Measurements from ENCODE around the gene SNORC. TPM values are rescaled to one million over a fixed set of nuclear protein-coding genes. Genes with fewer than 3 reads are reported as not detected.

SNORC gene
- total and polyA plus RNA-seq, 12 donors, result 0.35 to 12.5 (median 2.1) TPM; not detected in 1

GRCh38 chr2:232852676-232853075 is 17.4 kb upstream of the SNORC start:
- WGBS, 4 donors, result 36 to 51% (median 42%) methylated on average over 2 of the region's 2 CpGs
- H3K27me3 ChIP-seq, result no peaks in the 10 kb centered on the region
- no peak for DNase-seq
- H3K9me3 ChIP-seq (replicated peaks in 1 of 3), result no peaks in the 10 kb centered on the region
- no peaks in the 10 kb centered on the region for H3K4me1 ChIP-seq (replicated peaks in 1 of 2)
- H3K36me3 ChIP-seq (replicated peaks in 1 of 2), result peaks cover 0 to 65% of the 10 kb centered on the region in 2 donors
- no peak for TF ChIP-seq POLR2A (IDR thresholded peaks at IDR 0.05)
- no peak for TF ChIP-seq CTCF (IDR thresholded peaks at IDR 0.05)
- intact Hi-C loops (cut with DNase I), result loop anchor here (5.0 to 10.0 kb wide), 4 partner anchors 172 to 402 kb away; partner anchors contain the start of gene ATG16L1 (in 2 of the 2)
- no peak overlapping the region for H3K27ac ChIP-seq
- no peak overlapping the region for H3K4me3 ChIP-seq

- no peaks in the 10 kb centered on the region for H3K9me3 ChIP-seq (replicated peaks in 1 of 3)
- intact Hi-C loops (cut with DNase I), result loop anchor here (5.0 to 10.0 kb wide), 4 partner anchors 171 to 401 kb away; partner anchors contain the start of gene ATG16L1 (in 2 of the 2)
- no peak overlapping the region for H3K4me3 ChIP-seq
- WGBS, 4 donors, result 46 to 57% (median 51%) methylated on average over 7 of the region's 7 CpGs
- H3K4me1 ChIP-seq (replicated peaks in 1 of 2), result no peaks in the 10 kb centered on the region
- H3K27me3 ChIP-seq, result no peaks in the 10 kb centered on the region
- no peak for TF ChIP-seq CTCF (IDR thresholded peaks at IDR 0.05)
- no peak for TF ChIP-seq POLR2A (IDR thresholded peaks at IDR 0.05)
- peak in 3 of 7 donors; percentile 51 to 54 (median 54) for DNase-seq
- H3K36me3 ChIP-seq (replicated peaks in 1 of 2), result peaks cover 0 to 67% of the 10 kb centered on the region in 2 donors
- H3K27ac ChIP-seq, result peak overlapping the region in 1 of 5 donors; percentile 18
These were observed 16.0 kb upstream of the SNORC start for GRCh38 chr2:232854082-232854481.

- 73 to 76% (median 75%) methylated on average over 4 of the region's 4 CpGs for WGBS, 4 donors
- H3K36me3 ChIP-seq (replicated peaks in 1 of 2), result peaks cover 0 to 43% of the 10 kb centered on the region in 2 donors
- TF ChIP-seq CTCF (IDR thresholded peaks at IDR 0.05), result no peak
- no peak for TF ChIP-seq POLR2A (IDR thresholded peaks at IDR 0.05)
- no peaks in the 10 kb centered on the region for H3K4me1 ChIP-seq (replicated peaks in 1 of 2)
- no peak overlapping the region for H3K4me3 ChIP-seq
- intact Hi-C loops (cut with DNase I), result loop anchor here (5.0 to 10.0 kb wide), 3 partner anchors 168 to 398 kb away; partner anchors contain the start of genes ATG16L1 (in 1 of the 2) and NEU2 (in 1 of the 2)
- DNase-seq, result no peak
- no peak overlapping the region for H3K27ac ChIP-seq
- H3K27me3 ChIP-seq, result no peaks in the 10 kb centered on the region
- no peaks in the 10 kb centered on the region for H3K9me3 ChIP-seq (replicated peaks in 1 of 3)
These were observed 12.9 kb upstream of the SNORC start for GRCh38 chr2:232857158-232857563.

GRCh38 chr2:232859385-232859916 is 10.6 kb upstream of the SNORC start:
- H3K27ac ChIP-seq, result no peak overlapping the region
- H3K36me3 ChIP-seq (replicated peaks in 1 of 2), result peaks cover 0 to 43% of the 10 kb centered on the region in 2 donors
- DNase-seq, result no peak
- TF ChIP-seq POLR2A (IDR thresholded peaks at IDR 0.05) (no peak), CTCF (IDR thresholded peaks at IDR 0.05) (no peak)
- no peak overlapping the region for H3K4me3 ChIP-seq
- H3K9me3 ChIP-seq (replicated peaks in 1 of 3), result no peaks in the 10 kb centered on the region
- H3K4me1 ChIP-seq (replicated peaks in 1 of 2), result no peaks in the 10 kb centered on the region
- WGBS, 4 donors, result 88 to 93% (median 91%) methylated on average over 3 to 4 of the region's 4 CpGs
- intact Hi-C loops (cut with DNase I), result loop anchor here (5.0 to 10.0 kb wide), 3 partner anchors 165 to 395 kb away; partner anchors contain the start of genes ATG16L1 (in 1 of the 2) and NEU2 (in 1 of the 2)
- H3K27me3 ChIP-seq, result no peaks in the 10 kb centered on the region

All from adrenal gland (tissue), 12 donors.